ENCODE results near the gene LAMP2. TPM values are rescaled to one million over a fixed set of nuclear protein-coding genes. Genes with fewer than 3 reads are reported as not detected.

Gene LAMP2
- polyA plus RNA-seq: 39.7 and 42.6 TPM in 2 replicates
- polyA minus RNA-seq: 52.8 and 58.8 TPM in 2 replicates

DNA sequence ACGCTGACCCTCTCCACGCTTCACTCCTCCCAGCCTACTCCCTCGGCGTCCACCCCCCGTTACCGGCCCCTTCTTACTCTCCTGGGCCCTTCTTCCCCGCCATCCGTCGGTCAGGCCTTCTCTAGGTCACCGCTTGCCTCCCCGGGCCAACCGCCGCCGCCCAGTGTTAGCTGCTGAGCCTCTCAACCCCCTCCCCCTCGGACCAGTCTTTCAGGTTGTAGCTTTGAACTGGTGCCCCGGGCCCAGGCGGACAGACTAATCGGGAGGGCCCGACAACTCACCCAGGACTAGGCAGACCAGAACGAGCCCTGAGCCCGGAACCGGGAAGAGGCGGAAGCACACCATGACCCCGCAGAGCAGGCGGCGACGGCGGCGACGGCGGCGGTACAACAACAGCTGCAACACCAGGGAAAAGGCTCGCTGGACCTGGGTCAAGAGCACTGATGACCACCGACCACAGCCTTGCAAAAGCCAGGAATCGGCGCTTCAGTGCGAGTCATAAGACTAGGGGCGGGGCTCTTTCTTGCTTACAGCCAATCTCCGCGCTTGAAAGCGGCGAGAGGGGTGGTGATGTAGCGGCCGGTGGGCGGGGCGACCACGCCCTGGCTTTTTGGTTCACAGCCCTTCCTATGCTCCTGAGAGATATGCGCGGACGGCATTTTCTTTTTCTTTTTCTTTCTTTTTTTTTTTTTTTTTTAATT is at the start of gene LAMP2:
Gene LAMP2 (minus strand): TSS at position 472 of the 701 bp plus-strand sequence. CDS start 127 bp downstream, at position 345.
- H3K27ac ChIP-seq (ENCODE audit: low read length): peak within 1 kb of the TSS; percentile 74
- H3K79me2 ChIP-seq (replicated peaks; ENCODE audit: insufficient read depth, low read length): peaks cover 18% of the 10 kb centered on the region
- H2AFZ ChIP-seq (ENCODE audit: low read depth, low read length): peak within 1 kb of the TSS; percentile 27

GRCh38 chrX:120517936-120518335 is 48.8 kb upstream of the LAMP2 start:
- Histone ChIP-seq H3K36me3 (ENCODE audit: insufficient read depth, low read length) (no peaks in the 10 kb centered on the region), H2AFZ (ENCODE audit: low read depth, low read length) (no peak overlapping the region), H3K9me2 (ENCODE audit: insufficient read depth, low read length) (no peaks in the 10 kb centered on the region), H3K4me3 (ENCODE audit: low read length) (no peak overlapping the region), H3K27me3 (ENCODE audit: insufficient read depth, low read depth, low read length) (no peaks in the 10 kb centered on the region), H3K27ac (ENCODE audit: low read length) (no peak overlapping the region), H3K79me2 (replicated peaks; ENCODE audit: insufficient read depth, low read length) (no peaks in the 10 kb centered on the region), H3F3A (ENCODE audit: insufficient read depth, low read length, poor library complexity, severe bottlenecking) (no peaks in the 10 kb centered on the region), H4K20me1 (ENCODE audit: insufficient read depth) (no peaks in the 10 kb centered on the region), H3K9me3 (ENCODE audit: low read length) (no peaks in the 10 kb centered on the region), H3K4me2 (ENCODE audit: low read length) (no peak overlapping the region), H3K9ac (ENCODE audit: low read length) (no peak overlapping the region)
- TF ChIP-seq EP300 (conservative IDR thresholded peaks at IDR 0.05; ENCODE audit: poor library complexity, severe bottlenecking) (no peak), REST (IDR thresholded peaks at IDR 0.05; ENCODE audit: borderline replicate concordance) (no peak), RAD21 (conservative IDR thresholded peaks at IDR 0.05) (no peak), POLR2AphosphoS5 (IDR thresholded peaks at IDR 0.05) (no peak), EZH2 (IDR thresholded peaks at IDR 0.05; ENCODE audit: borderline replicate concordance, insufficient read depth, low read length, poor library complexity, severe bottlenecking) (no peak)
- TF ChIP-seq, protein P1, sequence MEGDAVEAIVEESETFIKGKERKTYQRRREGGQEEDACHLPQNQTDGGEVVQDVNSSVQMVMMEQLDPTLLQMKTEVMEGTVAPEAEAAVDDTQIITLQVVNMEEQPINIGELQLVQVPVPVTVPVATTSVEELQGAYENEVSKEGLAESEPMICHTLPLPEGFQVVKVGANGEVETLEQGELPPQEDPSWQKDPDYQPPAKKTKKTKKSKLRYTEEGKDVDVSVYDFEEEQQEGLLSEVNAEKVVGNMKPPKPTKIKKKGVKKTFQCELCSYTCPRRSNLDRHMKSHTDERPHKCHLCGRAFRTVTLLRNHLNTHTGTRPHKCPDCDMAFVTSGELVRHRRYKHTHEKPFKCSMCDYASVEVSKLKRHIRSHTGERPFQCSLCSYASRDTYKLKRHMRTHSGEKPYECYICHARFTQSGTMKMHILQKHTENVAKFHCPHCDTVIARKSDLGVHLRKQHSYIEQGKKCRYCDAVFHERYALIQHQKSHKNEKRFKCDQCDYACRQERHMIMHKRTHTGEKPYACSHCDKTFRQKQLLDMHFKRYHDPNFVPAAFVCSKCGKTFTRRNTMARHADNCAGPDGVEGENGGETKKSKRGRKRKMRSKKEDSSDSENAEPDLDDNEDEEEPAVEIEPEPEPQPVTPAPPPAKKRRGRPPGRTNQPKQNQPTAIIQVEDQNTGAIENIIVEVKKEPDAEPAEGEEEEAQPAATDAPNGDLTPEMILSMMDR (IDR thresholded peaks at IDR 0.05; ENCODE audit: poor library complexity, severe bottlenecking): no peak

More for the DNA sequence above, at the start of gene LAMP2:
- H3K9me3 ChIP-seq (ENCODE audit: low read length): no peaks in the 10 kb centered on the region
- H3K9ac ChIP-seq (ENCODE audit: low read length): peak within 1 kb of the TSS; percentile 78
- H3K9me2 ChIP-seq (ENCODE audit: insufficient read depth, low read length): no peaks in the 10 kb centered on the region
- H3K36me3 ChIP-seq (ENCODE audit: insufficient read depth, low read length): no peaks in the 10 kb centered on the region
- H3K27me3 ChIP-seq (ENCODE audit: insufficient read depth, low read depth, low read length): no peaks in the 10 kb centered on the region
- no peaks in the 10 kb centered on the region for H3F3A ChIP-seq (ENCODE audit: insufficient read depth, low read length, poor library complexity, severe bottlenecking)
- H3K4me2 ChIP-seq (ENCODE audit: low read length): peak within 1 kb of the TSS; percentile 62
- H3K4me3 ChIP-seq (ENCODE audit: low read length): peak within 1 kb of the TSS; percentile 79
- TF ChIP-seq TAF1 (IDR thresholded peaks at IDR 0.05; ENCODE audit: low read depth): no peak
- TF ChIP-seq MXI1 (conservative IDR thresholded peaks at IDR 0.05; ENCODE audit: poor library complexity, severe bottlenecking): peak; percentile 22
- peak; percentile 59 for TF ChIP-seq REST (IDR thresholded peaks at IDR 0.05; ENCODE audit: borderline replicate concordance)
- TF ChIP-seq POLR2AphosphoS5 (IDR thresholded peaks at IDR 0.05): peak; percentile 73
- no peaks in the 10 kb centered on the region for H4K20me1 ChIP-seq (ENCODE audit: insufficient read depth)
